Mucosa of rectum (tissue), 2 donors: ENCODE data around the gene ANXA3.
"Not testable (repeated sequence)": the region's sequence is repeated elsewhere in the genome, so short reads cannot be mapped to it uniquely, and the experiment has no call there.

Experiments used
- H3K27ac ChIP-seq, 2 donors: one replicate each; pipeline ENCODE4 v1.7.0; 2013; ENCODE audit warnings: inconsistent platforms in 2 of 2, low read depth in 2 of 2, low read length in 2 of 2
- H3K27me3 ChIP-seq, 2 donors: one replicate each; pipeline ENCODE4 v1.7.0; 2013; ENCODE audit warnings: low read length in 2 of 2; ENCODE audit not compliant: control insufficient read depth in 2 of 2, insufficient read depth in 2 of 2
- H3K36me3 ChIP-seq, 2 donors: one replicate each; pipeline ENCODE4 v1.7.0; 2013; ENCODE audit warnings: low read length in 2 of 2; ENCODE audit not compliant: control insufficient read depth in 2 of 2, insufficient read depth in 2 of 2
- H3K4me1 ChIP-seq, 2 donors: one replicate each; pipeline ENCODE4 v1.7.0; 2013; ENCODE audit warnings: low read length in 2 of 2, mild to moderate bottlenecking in 1 of 2; ENCODE audit not compliant: control insufficient read depth in 2 of 2, insufficient read depth in 2 of 2
- H3K4me3 ChIP-seq, 2 donors: one replicate each; pipeline ENCODE4 v1.7.0; 2013; ENCODE audit warnings: low read length in 2 of 2
- H3K9ac ChIP-seq, 2 donors: one replicate each; pipeline ENCODE4 v1.7.0; 2013; ENCODE audit warnings: low read length in 2 of 2, low read depth in 1 of 2, mild to moderate bottlenecking in 1 of 2
- H3K9me3 ChIP-seq, 2 donors: one replicate each; pipeline ENCODE4 v1.7.0; 2013; ENCODE audit warnings: low read length in 2 of 2; ENCODE audit not compliant: control insufficient read depth in 2 of 2
- donor health status: healthy.
- donor health status: Normal muscosa, but diverticular disease.

Gene ANXA3, protein sequence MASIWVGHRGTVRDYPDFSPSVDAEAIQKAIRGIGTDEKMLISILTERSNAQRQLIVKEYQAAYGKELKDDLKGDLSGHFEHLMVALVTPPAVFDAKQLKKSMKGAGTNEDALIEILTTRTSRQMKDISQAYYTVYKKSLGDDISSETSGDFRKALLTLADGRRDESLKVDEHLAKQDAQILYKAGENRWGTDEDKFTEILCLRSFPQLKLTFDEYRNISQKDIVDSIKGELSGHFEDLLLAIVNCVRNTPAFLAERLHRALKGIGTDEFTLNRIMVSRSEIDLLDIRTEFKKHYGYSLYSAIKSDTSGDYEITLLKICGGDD

DNA sequence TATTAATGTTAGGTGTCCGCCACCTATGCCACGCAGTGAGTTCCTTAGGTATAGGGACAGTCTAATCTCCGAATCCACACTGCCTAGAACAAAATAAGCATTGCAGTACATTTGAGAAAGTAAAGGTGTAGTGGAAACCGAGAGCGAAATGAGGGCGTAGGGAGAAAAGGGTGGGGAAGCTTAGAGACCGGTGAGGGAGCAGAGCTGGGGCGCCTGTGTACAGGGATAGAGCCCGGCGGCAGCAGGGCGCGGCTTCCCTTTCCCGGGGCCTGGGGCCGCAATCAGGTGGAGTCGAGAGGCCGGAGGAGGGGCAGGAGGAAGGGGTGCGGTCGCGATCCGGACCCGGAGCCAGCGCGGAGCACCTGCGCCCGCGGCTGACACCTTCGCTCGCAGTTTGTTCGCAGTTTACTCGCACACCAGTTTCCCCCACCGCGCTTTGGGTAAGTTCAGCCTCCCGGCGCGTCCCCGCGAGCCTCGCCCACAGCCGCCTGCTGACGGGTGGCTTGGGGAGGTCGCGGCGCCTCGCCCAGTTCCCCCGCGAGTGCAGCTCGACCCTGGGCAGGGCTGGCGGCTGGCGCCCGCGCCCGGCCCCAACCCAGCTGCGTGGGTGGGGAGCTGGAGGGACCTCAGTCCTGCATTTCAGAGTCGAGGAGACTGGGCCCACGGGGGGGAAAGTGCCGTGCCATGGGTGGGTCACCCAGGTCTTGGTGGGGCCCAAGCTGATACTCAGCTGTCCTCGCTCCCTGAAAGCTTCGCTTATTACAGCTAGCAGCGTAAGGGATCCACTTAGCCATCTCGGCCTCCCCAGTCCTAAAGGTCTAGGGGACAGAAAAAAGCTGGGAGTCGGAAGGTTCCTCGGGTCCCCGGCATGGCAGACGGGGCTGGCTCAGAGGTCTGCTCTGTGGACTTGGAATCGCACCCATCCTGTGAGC, at the start of gene ANXA3:
Gene ANXA3 (plus strand): TSS at position 351 of the 932 bp plus-strand sequence. CDS start 2,704 bp downstream, outside the sequence.
- H3K36me3 ChIP-seq = no peaks in the 10 kb centered on the region
- H3K4me3 ChIP-seq = peak within 1 kb of the TSS; percentile 76 to 79
- H3K27ac ChIP-seq = peak within 1 kb of the TSS in 1 of 2 donors; percentile 63
- H3K9ac ChIP-seq = peak within 1 kb of the TSS; percentile 65 to 79
- peaks cover 3 to 5% of the 10 kb centered on the region in 2 donors for H3K4me1 ChIP-seq
- H3K9me3 ChIP-seq = no peaks in the 10 kb centered on the region
- no peaks in the 10 kb centered on the region for H3K27me3 ChIP-seq

DNA sequence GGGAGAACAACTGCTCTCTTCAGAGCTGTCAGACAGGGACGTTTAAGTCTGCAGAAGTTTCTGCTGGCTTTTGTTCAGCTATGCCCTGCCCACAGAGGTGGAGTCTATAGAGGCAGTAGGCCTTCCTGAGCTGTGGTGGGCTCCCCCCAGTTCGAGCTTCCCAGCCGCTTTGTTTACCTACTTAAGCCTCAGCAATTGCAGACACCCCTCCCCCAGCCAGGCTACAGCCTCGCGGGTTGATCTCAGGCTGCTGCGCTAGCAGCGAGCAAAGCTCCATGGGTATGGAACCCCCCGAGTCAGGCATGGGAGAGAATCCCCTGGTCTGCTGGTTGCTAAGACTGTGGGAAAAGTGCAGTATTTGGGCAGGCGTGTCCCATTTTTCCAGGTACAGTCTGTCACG, 45.3 kb upstream of the ANXA3 start:
- not testable (repeated sequence) for H3K36me3 ChIP-seq, H3K9ac ChIP-seq, H3K4me1 ChIP-seq, H3K27me3 ChIP-seq, H3K4me3 ChIP-seq, H3K9me3 ChIP-seq, H3K27ac ChIP-seq

DNA sequence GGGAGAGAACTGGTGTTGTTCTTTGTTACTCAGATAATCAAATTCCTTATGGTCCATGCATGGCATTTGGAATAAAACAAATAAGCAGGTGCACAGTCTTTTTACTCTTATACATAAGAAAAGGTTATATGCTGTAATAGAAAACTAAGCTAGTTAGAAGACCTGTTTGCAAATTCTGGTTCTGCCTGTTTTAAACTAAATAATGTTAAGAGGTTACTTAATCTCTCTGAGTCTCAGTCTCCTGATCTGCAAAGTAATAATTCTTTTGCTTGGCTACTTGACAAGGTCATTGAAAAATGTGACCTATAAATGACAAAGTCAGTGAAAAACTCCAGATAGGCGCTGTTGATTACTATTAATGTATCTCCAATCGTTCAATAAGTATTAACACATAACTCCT, 42.5 kb upstream of the ANXA3 start:
- peaks cover 8 to 16% of the 10 kb centered on the region in 2 donors for H3K4me1 ChIP-seq
- H3K9ac ChIP-seq = no peak overlapping the region
- H3K27ac ChIP-seq = no peak overlapping the region
- H3K36me3 ChIP-seq = no peaks in the 10 kb centered on the region
- H3K4me3 ChIP-seq = no peak overlapping the region
- H3K9me3 ChIP-seq = no peaks in the 10 kb centered on the region
- no peaks in the 10 kb centered on the region for H3K27me3 ChIP-seq

DNA sequence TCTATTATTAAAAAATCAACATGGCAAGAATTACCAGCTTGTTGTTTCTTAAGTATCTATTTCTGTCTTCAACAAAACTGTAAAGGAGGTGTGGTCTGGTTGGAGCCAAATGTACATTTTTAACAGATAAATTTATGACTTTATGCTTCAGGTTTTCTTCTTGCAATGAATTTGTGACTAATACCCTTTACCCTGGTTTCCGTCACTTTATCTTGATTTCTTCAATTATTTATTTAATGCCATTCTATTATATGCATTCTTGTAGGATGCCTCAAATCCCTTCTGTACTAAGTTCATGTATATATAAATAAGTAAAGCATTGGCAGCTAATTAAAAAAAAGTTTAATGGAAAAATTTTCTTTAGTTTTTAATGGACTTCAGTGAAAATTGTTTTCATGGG, 41.5 kb upstream of the ANXA3 start:
- Histone ChIP-seq H3K27me3 (no peaks in the 10 kb centered on the region), H3K9ac (no peak overlapping the region), H3K4me1 (peaks cover 8 to 16% of the 10 kb centered on the region in 2 donors), H3K27ac (no peak overlapping the region), H3K4me3 (no peak overlapping the region), H3K36me3 (no peaks in the 10 kb centered on the region), H3K9me3 (no peaks in the 10 kb centered on the region)

DNA sequence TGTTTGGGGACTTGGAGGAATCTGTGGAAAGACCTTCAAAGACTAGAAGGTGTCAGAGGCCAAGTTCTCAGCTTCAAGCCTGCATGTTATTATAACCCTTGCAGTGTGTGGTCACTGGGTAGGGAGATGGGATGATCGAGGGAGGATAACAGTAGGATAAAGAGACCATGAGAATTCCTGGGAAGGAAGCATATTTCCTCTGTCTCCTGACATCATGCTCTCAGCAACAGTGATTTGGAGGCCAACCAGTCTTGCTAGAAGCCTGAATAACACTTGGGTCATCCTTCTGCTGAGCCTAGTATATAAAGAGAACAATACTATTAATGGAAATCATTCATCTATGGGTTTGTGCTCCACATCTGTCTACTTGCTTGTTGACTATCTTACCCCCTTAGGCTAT, 40.9 kb upstream of the ANXA3 start:
- H3K36me3 ChIP-seq = no peaks in the 10 kb centered on the region
- no peaks in the 10 kb centered on the region for H3K9me3 ChIP-seq
- no peaks in the 10 kb centered on the region for H3K27me3 ChIP-seq
- H3K9ac ChIP-seq = no peak overlapping the region
- H3K4me1 ChIP-seq = peaks cover 8 to 16% of the 10 kb centered on the region in 2 donors
- no peak overlapping the region for H3K27ac ChIP-seq
- no peak overlapping the region for H3K4me3 ChIP-seq

DNA sequence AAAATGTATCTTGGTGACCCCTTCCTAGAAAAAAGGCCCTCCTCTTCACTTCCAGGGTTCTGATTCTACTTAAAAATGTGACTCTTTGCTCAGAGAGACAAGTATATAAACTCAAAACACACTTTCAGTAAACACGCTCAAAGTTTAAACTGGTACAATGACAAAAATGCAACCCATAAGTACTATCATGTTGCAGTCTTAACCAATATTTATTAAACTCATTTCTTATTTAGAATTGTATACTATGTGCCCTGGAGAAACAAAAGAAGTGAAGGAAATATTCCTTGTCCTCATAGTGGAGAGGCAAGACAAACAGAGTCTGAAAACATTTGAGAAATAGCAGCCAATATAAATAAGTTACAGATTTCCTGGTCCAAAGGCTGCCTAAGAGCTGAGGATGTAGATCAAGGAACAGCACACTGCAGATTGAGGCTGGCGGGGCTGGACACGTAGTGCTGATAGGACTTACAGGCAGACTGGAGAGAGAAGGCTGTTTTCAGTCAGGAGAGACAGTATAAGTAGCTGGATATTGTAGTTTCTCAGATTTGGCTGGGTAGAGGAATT, 39.1 kb upstream of the ANXA3 start:
- Histone ChIP-seq H3K27me3 (no peaks in the 10 kb centered on the region), H3K36me3 (no peaks in the 10 kb centered on the region), H3K9me3 (no peaks in the 10 kb centered on the region), H3K9ac (no peak overlapping the region), H3K4me1 (peaks cover 8 to 16% of the 10 kb centered on the region in 2 donors), H3K4me3 (no peak overlapping the region), H3K27ac (peak overlapping the region in 1 of 2 donors; percentile 3)

DNA sequence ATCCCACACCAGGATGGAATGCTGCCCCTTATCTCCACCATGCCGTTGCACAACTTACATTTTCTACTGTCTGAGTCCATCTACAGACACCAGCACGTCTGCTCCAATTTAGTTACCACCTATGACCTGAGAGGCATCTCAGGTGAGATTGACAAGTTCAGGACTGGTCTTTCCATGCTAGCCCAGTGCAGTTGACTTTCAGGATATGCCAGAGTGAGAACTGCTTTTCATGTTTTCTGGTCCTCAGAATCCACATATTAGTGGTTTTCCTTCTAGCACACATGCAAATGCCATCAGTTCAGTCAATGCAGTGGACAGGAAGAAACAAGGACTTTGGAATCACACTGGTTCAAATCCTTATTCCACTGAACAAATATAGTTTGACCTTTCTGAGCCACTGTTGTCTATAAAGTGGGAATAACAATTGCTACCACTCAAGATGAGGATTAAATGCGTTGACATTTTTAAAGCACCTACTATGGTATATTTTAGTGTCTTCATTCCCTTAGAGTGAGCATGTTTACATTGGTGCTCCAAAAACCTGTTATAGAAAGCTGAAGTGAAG, 38.1 kb upstream of the ANXA3 start:
- no peak overlapping the region for H3K9ac ChIP-seq
- no peak overlapping the region for H3K27ac ChIP-seq
- H3K36me3 ChIP-seq = no peaks in the 10 kb centered on the region
- no peaks in the 10 kb centered on the region for H3K27me3 ChIP-seq
- H3K4me3 ChIP-seq = no peak overlapping the region
- H3K9me3 ChIP-seq = no peaks in the 10 kb centered on the region
- peaks cover 8 to 16% of the 10 kb centered on the region in 2 donors for H3K4me1 ChIP-seq

DNA sequence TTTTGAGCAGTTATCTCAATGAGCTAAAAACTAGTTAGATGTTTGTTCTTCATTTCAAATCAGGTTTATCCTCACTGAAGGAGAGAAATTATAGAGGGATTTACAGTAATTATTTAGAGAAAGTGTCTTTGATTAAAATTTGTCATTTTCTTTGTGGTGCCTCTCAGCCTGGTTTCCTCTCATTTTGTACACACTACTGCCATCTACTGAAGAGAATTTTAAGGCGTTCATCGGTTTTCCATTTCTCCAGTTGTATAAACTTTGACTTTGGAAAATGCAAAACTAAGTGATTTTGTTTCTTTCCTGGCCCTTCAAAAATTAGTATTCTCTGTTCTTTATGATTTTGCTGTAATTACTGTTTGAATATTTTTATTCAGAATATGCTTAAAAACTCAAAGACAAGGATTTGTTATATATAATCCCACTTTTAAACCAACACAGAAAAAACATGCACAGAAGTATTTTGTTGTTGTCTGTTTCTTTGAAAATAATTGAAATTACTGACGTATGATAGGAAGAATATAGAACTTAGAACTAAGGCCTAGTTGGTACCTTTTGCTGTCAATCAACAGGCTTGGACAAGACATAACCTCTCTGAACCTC, 34.4 kb upstream of the ANXA3 start:
- no peaks in the 10 kb centered on the region for H3K9me3 ChIP-seq
- no peak overlapping the region for H3K9ac ChIP-seq
- no peak overlapping the region for H3K27ac ChIP-seq
- no peaks in the 10 kb centered on the region for H3K27me3 ChIP-seq
- no peaks in the 10 kb centered on the region for H3K36me3 ChIP-seq
- peaks cover 8 to 13% of the 10 kb centered on the region in 2 donors for H3K4me1 ChIP-seq
- no peak overlapping the region for H3K4me3 ChIP-seq

DNA sequence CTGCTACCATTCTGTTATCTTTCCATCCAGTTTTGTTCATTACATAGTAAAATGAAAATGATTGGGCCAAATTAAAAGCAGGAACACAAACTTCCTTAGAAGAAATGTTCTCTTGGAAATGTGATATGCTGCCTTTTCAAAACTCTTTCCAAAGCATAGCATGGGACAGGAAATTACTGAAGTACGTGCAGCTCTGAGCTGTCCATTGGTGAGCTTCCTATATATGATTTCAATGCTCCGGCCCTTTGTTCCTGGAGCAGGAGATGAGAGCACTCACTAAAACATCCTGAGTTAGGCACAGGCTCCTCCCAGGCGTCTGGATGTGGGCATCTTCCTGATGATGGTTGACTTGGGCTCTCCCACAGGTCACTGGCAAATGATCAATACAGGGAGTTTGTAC, 33.0 kb upstream of the ANXA3 start:
- Histone ChIP-seq H3K9ac (no peak overlapping the region), H3K27ac (no peak overlapping the region), H3K4me3 (no peak overlapping the region), H3K4me1 (no peaks in the 10 kb centered on the region), H3K9me3 (no peaks in the 10 kb centered on the region), H3K36me3 (no peaks in the 10 kb centered on the region), H3K27me3 (no peaks in the 10 kb centered on the region)
